Muscle of back (tissue), 11 donors: ENCODE data around the gene PDIA6. TPM values are rescaled to one million over a fixed set of nuclear protein-coding genes. Genes with fewer than 3 reads are reported as not detected.

ENCODE experiments used
- DNase-seq, 3 donors: peaks; one replicate each; pipeline versions ENCODE4 v3.0.0 to v3.0.0-alpha.2; 2013
- polyA plus RNA-seq, 10 donors: library from polyadenylated mRNA; unstranded; fragments of 120-200 nt; gene quantifications; one replicate each; pipeline ENCODE4 v1.2.1, GENCODE V29; 2013; ENCODE audit not compliant: insufficient read length in 10 of 10

Gene PDIA6
- polyA plus RNA-seq, 10 donors = 123 to 213 (median 143) TPM

GRCh38 chr2:10733980-10734379, 78.6 kb downstream of the PDIA6 start:
- DNase-seq = no peak

- DNase-seq = no peak
Observed at GRCh38 chr2:10733566-10733925, 79.0 kb downstream of the PDIA6 start.

Other genes starting within 250 kb of the PDIA6 start
- 10 to 100 TPM; 14.6 to 21.3 (median 18.1) TPM for gene NOL10, start 122.8 kb downstream of the PDIA6 start, polyA plus RNA-seq
- gene ATP6V1C2, start 91.2 kb downstream of the PDIA6 start, polyA plus RNA-seq = 1 to 10 TPM; 1.1 to 5.7 (median 2.8) TPM
- gene KCNF1, start 99.1 kb upstream of the PDIA6 start, polyA plus RNA-seq = 1 to 10 TPM; 2.8 to 4.5 (median 3.5) TPM